ENCODE data around the gene MYBPC1. TPM values are rescaled to one million over a fixed set of nuclear protein-coding genes. Genes with fewer than 3 reads are reported as not detected.

The MYBPC1 gene
- total and polyA plus RNA-seq, 9 of the 15 experiments (the other 6 are each of a cell fraction or from before 2014, with no cell fraction given) = not detected

DNA sequence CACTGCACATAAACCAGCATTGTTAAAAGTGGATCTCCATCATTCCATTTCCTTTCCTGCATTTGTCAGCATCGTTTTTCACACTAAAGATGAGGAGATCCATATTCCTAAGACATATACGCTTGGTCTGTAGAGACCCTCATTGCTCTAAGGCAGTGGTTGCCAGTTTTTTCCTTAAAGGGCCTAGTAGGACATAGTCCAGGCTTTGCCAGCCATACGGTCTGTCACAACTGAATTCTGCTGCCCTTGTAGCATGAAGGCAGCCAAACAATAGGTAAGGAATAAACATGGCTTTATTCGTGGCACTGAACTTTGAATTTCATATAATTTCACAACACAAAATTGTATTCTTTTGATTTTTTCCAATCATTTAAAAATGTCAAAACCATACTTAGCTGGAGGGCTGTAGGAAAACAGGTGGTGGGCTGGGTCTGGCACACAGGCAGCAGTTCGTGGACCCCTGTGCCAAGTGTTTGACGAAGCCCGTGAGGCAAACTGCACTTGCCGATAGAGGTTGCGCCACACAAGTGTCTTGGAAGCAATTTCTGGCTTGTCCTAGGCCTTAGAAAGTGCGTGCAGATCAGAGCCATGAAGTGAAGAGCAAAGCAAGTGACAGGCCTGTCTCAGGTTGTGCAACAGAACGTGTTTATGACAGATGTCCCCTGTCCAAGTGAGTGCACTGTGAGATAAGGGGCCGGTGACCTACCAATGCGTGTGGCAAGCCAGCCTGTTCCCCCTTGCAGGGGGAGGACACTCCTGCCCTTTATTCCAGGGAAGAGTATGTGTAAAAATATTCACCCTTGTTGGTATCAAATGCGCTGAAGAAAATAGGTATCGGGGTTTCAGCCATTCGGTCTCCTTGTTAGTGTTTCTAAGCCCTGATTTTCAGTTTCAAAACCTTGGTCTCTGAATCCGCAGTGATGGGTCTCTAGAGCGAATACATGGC lies 101.8 kb downstream of the MYBPC1 start (continued):
- no peak for TF ChIP-seq ETV1 (tag; conservative IDR thresholded peaks at IDR 0.05; ENCODE audit: low read depth)
- TF ChIP-seq CEBPG (CRISPR knock-in tag; IDR thresholded peaks at IDR 0.05) = peak; percentile 98
- peak; percentile 94 to 96 for TF ChIP-seq CEBPG (tag; conservative IDR thresholded peaks at IDR 0.05 in 1 of 2, IDR thresholded peaks at IDR 0.05 in 1 of 2)
- TF ChIP-seq, protein P1, sequence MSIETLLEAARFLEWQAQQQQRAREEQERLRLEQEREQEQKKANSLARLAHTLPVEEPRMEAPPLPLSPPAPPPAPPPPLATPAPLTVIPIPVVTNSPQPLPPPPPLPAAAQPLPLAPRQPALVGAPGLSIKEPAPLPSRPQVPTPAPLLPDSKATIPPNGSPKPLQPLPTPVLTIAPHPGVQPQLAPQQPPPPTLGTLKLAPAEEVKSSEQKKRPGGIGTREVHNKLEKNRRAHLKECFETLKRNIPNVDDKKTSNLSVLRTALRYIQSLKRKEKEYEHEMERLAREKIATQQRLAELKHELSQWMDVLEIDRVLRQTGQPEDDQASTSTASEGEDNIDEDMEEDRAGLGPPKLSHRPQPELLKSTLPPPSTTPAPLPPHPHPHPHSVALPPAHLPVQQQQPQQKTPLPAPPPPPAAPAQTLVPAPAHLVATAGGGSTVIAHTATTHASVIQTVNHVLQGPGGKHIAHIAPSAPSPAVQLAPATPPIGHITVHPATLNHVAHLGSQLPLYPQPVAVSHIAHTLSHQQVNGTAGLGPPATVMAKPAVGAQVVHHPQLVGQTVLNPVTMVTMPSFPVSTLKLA (conservative IDR thresholded peaks at IDR 0.05) = peak; percentile 84 to 94; a peak in 3 of 4 replicates
- TF ChIP-seq, protein P2, sequence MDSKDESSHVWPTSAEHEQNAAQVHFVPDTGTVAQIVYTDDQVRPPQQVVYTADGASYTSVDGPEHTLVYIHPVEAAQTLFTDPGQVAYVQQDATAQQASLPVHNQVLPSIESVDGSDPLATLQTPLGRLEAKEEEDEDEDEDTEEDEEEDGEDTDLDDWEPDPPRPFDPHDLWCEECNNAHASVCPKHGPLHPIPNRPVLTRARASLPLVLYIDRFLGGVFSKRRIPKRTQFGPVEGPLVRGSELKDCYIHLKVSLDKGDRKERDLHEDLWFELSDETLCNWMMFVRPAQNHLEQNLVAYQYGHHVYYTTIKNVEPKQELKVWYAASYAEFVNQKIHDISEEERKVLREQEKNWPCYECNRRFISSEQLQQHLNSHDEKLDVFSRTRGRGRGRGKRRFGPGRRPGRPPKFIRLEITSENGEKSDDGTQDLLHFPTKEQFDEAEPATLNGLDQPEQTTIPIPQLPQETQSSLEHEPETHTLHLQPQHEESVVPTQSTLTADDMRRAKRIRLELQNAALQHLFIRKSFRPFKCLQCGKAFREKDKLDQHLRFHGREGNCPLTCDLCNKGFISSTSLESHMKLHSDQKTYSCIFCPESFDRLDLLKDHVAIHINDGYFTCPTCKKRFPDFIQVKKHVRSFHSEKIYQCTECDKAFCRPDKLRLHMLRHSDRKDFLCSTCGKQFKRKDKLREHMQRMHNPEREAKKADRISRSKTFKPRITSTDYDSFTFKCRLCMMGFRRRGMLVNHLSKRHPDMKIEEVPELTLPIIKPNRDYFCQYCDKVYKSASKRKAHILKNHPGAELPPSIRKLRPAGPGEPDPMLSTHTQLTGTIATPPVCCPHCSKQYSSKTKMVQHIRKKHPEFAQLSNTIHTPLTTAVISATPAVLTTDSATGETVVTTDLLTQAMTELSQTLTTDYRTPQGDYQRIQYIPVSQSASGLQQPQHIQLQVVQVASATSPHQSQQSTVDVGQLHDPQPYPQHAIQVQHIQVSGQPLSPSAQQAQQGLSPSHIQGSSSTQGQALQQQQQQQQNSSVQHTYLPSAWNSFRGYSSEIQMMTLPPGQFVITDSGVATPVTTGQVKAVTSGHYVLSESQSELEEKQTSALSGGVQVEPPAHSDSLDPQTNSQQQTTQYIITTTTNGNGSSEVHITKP (IDR thresholded peaks at IDR 0.05; ENCODE audit: partially characterized antibody) = no peak
- TF ChIP-seq RAD51 (IDR thresholded peaks at IDR 0.05; ENCODE audit: borderline replicate concordance, low read depth) = no peak; the same call in 1 of the 2 replicates
- TF ChIP-seq TCF3 (CRISPR knock-in tag; IDR thresholded peaks at IDR 0.05) = peak; percentile 96
- TF ChIP-seq, protein P3, sequence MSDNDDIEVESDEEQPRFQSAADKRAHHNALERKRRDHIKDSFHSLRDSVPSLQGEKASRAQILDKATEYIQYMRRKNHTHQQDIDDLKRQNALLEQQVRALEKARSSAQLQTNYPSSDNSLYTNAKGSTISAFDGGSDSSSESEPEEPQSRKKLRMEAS (CRISPR knock-in tag; IDR thresholded peaks at IDR 0.05) = peak; percentile 59; the same call in 1 of the 2 replicates
- peak; percentile 68 for TF ChIP-seq MYC (IDR thresholded peaks at IDR 0.05; ENCODE audit: low read depth, low read length)
- no peak for TF ChIP-seq MYC (CRISPR knock-in tag; IDR thresholded peaks at IDR 0.05; ENCODE audit: borderline replicate concordance, low read depth)
- TF ChIP-seq RBM15 (IDR thresholded peaks at IDR 0.05; ENCODE audit: insufficient read depth, low read length) = no peak
- TF ChIP-seq TRIM28 (IDR thresholded peaks at IDR 0.05) = no peak
- no peak for TF ChIP-seq KAT7 (CRISPR knock-in tag; IDR thresholded peaks at IDR 0.05; ENCODE audit: borderline replicate concordance)
- TF ChIP-seq SIN3A (IDR thresholded peaks at IDR 0.05; ENCODE audit: borderline replicate concordance in 2 of 2, control insufficient read depth in 1 of 2, low read depth in 2 of 2, low read length in 2 of 2) = peak; percentile 39 to 64; a peak in 1 of 4 replicates
- TF ChIP-seq, protein P4, sequence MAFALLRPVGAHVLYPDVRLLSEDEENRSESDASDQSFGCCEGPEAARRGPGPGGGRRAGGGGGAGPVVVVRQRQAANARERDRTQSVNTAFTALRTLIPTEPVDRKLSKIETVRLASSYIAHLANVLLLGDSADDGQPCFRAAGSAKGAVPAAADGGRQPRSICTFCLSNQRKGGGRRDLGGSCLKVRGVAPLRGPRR (CRISPR knock-in tag; IDR thresholded peaks at IDR 0.05) = no peak
- TF ChIP-seq ELF4 (CRISPR knock-in tag; IDR thresholded peaks at IDR 0.05) = 0 out of 2 replicates have a peak, but pooled peaks have one; percentile 30
- TF ChIP-seq RBM25 (IDR thresholded peaks at IDR 0.05; ENCODE audit: low read depth, low read length, severe bottlenecking) = no peak
- TF ChIP-seq ARID1B (IDR thresholded peaks at IDR 0.05) = peak; percentile 95

Measured in K562 (cell line).